Activated T-cell treated with anti-CD3 and anti-CD28 coated beads, Interleukin-2, amount 50 U/mL, for 4 hours (primary cell): ENCODE results near the gene C16orf78. TPM values are rescaled to one million over a fixed set of nuclear protein-coding genes. Genes with fewer than 3 reads are reported as not detected.

Source experiments
- ATAC-seq, 2 donors: fragments of 200-7000 bp; cut with Tn5 transposase; one replicate each; pipeline ENCODE4 v1.10.0; 2021
- DNase-seq: peaks from one replicate; pipeline ENCODE4 v3.0.0-alpha.2; 2020
- H3K27me3 Mint-ChIP-seq: one replicate; pipeline ENCODE4 v1.8.0; 2021; ENCODE audit warnings: low read depth, mixed read lengths
- H3K36me3 Mint-ChIP-seq: one replicate; pipeline ENCODE4 v1.8.0; 2022; ENCODE audit warnings: mixed read lengths; ENCODE audit not compliant: insufficient read depth
- H3K4me1 Mint-ChIP-seq: one replicate; pipeline ENCODE4 v1.8.0; 2021; ENCODE audit warnings: low read depth, mixed read lengths
- H3K4me3 Mint-ChIP-seq: one replicate; pipeline ENCODE4 v1.8.0; 2021; ENCODE audit warnings: mild to moderate bottlenecking, moderate library complexity, mixed read lengths
- H3K9me3 Mint-ChIP-seq: one replicate; pipeline ENCODE4 v1.8.0; 2021; ENCODE audit warnings: mixed read lengths
- total RNA-seq, 3 donors: library from RNA; stranded (reverse); gene quantifications; one replicate each; pipeline ENCODE4 v1.2.1, GENCODE V29; 2021

The C16orf78 gene
- total RNA-seq, 3 donors from 2014 or later, result not detected

GRCh38 chr16:49398761-49399160 is 25.2 kb downstream of the C16orf78 start:
- DNase-seq (no peak), ATAC-seq (no peak)
- H3K27me3 Mint-ChIP-seq, result peaks cover 7% of the 10 kb centered on the region
- H3K4me3 Mint-ChIP-seq, result no peak overlapping the region
- no peaks in the 10 kb centered on the region for H3K4me1 Mint-ChIP-seq
- H3K9me3 Mint-ChIP-seq, result peaks cover 6% of the 10 kb centered on the region
- no peaks in the 10 kb centered on the region for H3K36me3 Mint-ChIP-seq

GRCh38 chr16:49399594-49400364 is 26.2 kb downstream of the C16orf78 start:
- no peak overlapping the region for H3K4me3 Mint-ChIP-seq
- no peak for ATAC-seq
- no peaks in the 10 kb centered on the region for H3K36me3 Mint-ChIP-seq
- peaks cover 6% of the 10 kb centered on the region for H3K9me3 Mint-ChIP-seq
- peaks cover 7% of the 10 kb centered on the region for H3K27me3 Mint-ChIP-seq
- DNase-seq, result no peak
- no peaks in the 10 kb centered on the region for H3K4me1 Mint-ChIP-seq

- DNase-seq (no peak), ATAC-seq (no peak)
- no peak overlapping the region for H3K4me3 Mint-ChIP-seq
- H3K4me1 Mint-ChIP-seq, result no peaks in the 10 kb centered on the region
- H3K36me3 Mint-ChIP-seq, result no peaks in the 10 kb centered on the region
- H3K9me3 Mint-ChIP-seq, result peaks cover 6% of the 10 kb centered on the region
- H3K27me3 Mint-ChIP-seq, result peaks cover 8% of the 10 kb centered on the region
Observed at GRCh38 chr16:49400611-49401010, 27.0 kb downstream of the C16orf78 start.

- H3K36me3 Mint-ChIP-seq, result no peaks in the 10 kb centered on the region
Observed at GRCh38 chr16:49405123-49405522, 31.5 kb downstream of the C16orf78 start.

GRCh38 chr16:49405530-49405929 is 31.9 kb downstream of the C16orf78 start:
- H3K9me3 Mint-ChIP-seq, result peaks cover 6% of the 10 kb centered on the region
- H3K4me3 Mint-ChIP-seq, result no peak overlapping the region
- H3K36me3 Mint-ChIP-seq, result no peaks in the 10 kb centered on the region
- H3K4me1 Mint-ChIP-seq, result no peaks in the 10 kb centered on the region
- ATAC-seq (no peak), DNase-seq (no peak)
- H3K27me3 Mint-ChIP-seq, result peaks cover 2% of the 10 kb centered on the region

More at GRCh38 chr16:49405123-49405522, 31.5 kb downstream of the C16orf78 start:
- H3K27me3 Mint-ChIP-seq, result peaks cover 2% of the 10 kb centered on the region
- no peak for DNase-seq
- no peaks in the 10 kb centered on the region for H3K4me1 Mint-ChIP-seq
- H3K9me3 Mint-ChIP-seq, result peaks cover 6% of the 10 kb centered on the region
- H3K4me3 Mint-ChIP-seq, result no peak overlapping the region
- ATAC-seq, result no peak

GRCh38 chr16:49407873-49408550 is 34.4 kb downstream of the C16orf78 start:
- ATAC-seq, result peak; percentile 82 to 83
- DNase-seq, result peak; percentile 53
- H3K27me3 Mint-ChIP-seq, result peaks cover 4% of the 10 kb centered on the region
- no peaks in the 10 kb centered on the region for H3K4me1 Mint-ChIP-seq
- H3K36me3 Mint-ChIP-seq, result no peaks in the 10 kb centered on the region
- no peak overlapping the region for H3K4me3 Mint-ChIP-seq
- peaks cover 1% of the 10 kb centered on the region for H3K9me3 Mint-ChIP-seq

GRCh38 chr16:49409121-49409520 is 35.5 kb downstream of the C16orf78 start:
- H3K9me3 Mint-ChIP-seq, result no peaks in the 10 kb centered on the region
- H3K4me3 Mint-ChIP-seq, result no peak overlapping the region
- H3K4me1 Mint-ChIP-seq, result no peaks in the 10 kb centered on the region
- H3K36me3 Mint-ChIP-seq, result no peaks in the 10 kb centered on the region
- peaks cover 4% of the 10 kb centered on the region for H3K27me3 Mint-ChIP-seq
- no peak for ATAC-seq
- no peak for DNase-seq

- ATAC-seq (no peak), DNase-seq (no peak)
Observed at GRCh38 chr16:49410226-49410625, 36.6 kb downstream of the C16orf78 start.

GRCh38 chr16:49411121-49411970 is 37.7 kb downstream of the C16orf78 start:
- no peak overlapping the region for H3K4me3 Mint-ChIP-seq
- H3K4me1 Mint-ChIP-seq, result no peaks in the 10 kb centered on the region
- ATAC-seq, result no peak
- peaks cover 3% of the 10 kb centered on the region for H3K27me3 Mint-ChIP-seq
- no peaks in the 10 kb centered on the region for H3K36me3 Mint-ChIP-seq
- H3K9me3 Mint-ChIP-seq, result no peaks in the 10 kb centered on the region
- DNase-seq, result no peak

More at GRCh38 chr16:49410226-49410625, 36.6 kb downstream of the C16orf78 start:
- Mint-ChIP-seq H3K27me3 (peaks cover 4% of the 10 kb centered on the region), H3K4me1 (no peaks in the 10 kb centered on the region), H3K4me3 (no peak overlapping the region), H3K36me3 (no peaks in the 10 kb centered on the region), H3K9me3 (no peaks in the 10 kb centered on the region)

- Mint-ChIP-seq H3K27me3 (peaks cover 3% of the 10 kb centered on the region), H3K36me3 (no peaks in the 10 kb centered on the region), H3K9me3 (no peaks in the 10 kb centered on the region), H3K4me1 (no peaks in the 10 kb centered on the region), H3K4me3 (no peak overlapping the region)
- DNase-seq, result no peak
- no peak for ATAC-seq
Observed at GRCh38 chr16:49414671-49415070, 41.1 kb downstream of the C16orf78 start.

- no peaks in the 10 kb centered on the region for H3K4me1 Mint-ChIP-seq
- ATAC-seq, result no peak
- no peak overlapping the region for H3K4me3 Mint-ChIP-seq
- H3K36me3 Mint-ChIP-seq, result no peaks in the 10 kb centered on the region
- no peaks in the 10 kb centered on the region for H3K9me3 Mint-ChIP-seq
- H3K27me3 Mint-ChIP-seq, result peaks cover 3% of the 10 kb centered on the region
- DNase-seq, result no peak
Observed at GRCh38 chr16:49415083-49415482, 41.5 kb downstream of the C16orf78 start.

GRCh38 chr16:49416001-49416675 is 42.5 kb downstream of the C16orf78 start:
- Mint-ChIP-seq H3K27me3 (no peaks in the 10 kb centered on the region), H3K4me3 (no peak overlapping the region), H3K36me3 (no peaks in the 10 kb centered on the region), H3K4me1 (no peaks in the 10 kb centered on the region), H3K9me3 (no peaks in the 10 kb centered on the region)
- DNase-seq, result no peak
- no peak for ATAC-seq

- no peaks in the 10 kb centered on the region for H3K4me1 Mint-ChIP-seq
- ATAC-seq, result no peak
- no peaks in the 10 kb centered on the region for H3K9me3 Mint-ChIP-seq
- H3K4me3 Mint-ChIP-seq, result no peak overlapping the region
- H3K27me3 Mint-ChIP-seq, result no peaks in the 10 kb centered on the region
- H3K36me3 Mint-ChIP-seq, result no peaks in the 10 kb centered on the region
- no peak for DNase-seq
Observed at GRCh38 chr16:49417354-49417753, 43.8 kb downstream of the C16orf78 start.

- H3K4me1 Mint-ChIP-seq, result no peaks in the 10 kb centered on the region
- no peak for ATAC-seq
- no peak for DNase-seq
- no peak overlapping the region for H3K4me3 Mint-ChIP-seq
- H3K9me3 Mint-ChIP-seq, result no peaks in the 10 kb centered on the region
- H3K36me3 Mint-ChIP-seq, result no peaks in the 10 kb centered on the region
- peaks cover 3% of the 10 kb centered on the region for H3K27me3 Mint-ChIP-seq
Observed at GRCh38 chr16:49419006-49419405, 45.4 kb downstream of the C16orf78 start.
